H1 (cell line): ENCODE data around the gene ZFP1. TPM values are rescaled to one million over a fixed set of nuclear protein-coding genes. Genes with fewer than 3 reads are reported as not detected.

ENCODE experiments used
- SP4 ChIP-seq: IDR thresholded peaks from 2 replicates; pipeline ENCODE4 v1.6.1; 2012; ENCODE audit warnings: low read length, inconsistent platforms
- polyA plus RNA-seq, 7 experiments: library from polyadenylated mRNA; depleted of rRNA in 3 of 7; stranded (reverse) in 5 of 7; unstranded in 2 of 7; fragments of >200 nt in 5 of 7; fragments of 200-250 nt in 2 of 7; gene quantifications; 1 replicate in 5 of 7; 2 replicates in 1 of 7; 4 replicates in 1 of 7; pipeline versions ENCODE4 v1.2.1 to v1.2.3, GENCODE V29; 2011 to 2013; ENCODE audit warnings: missing spikeins in 2 of 7, mixed read lengths in 2 of 7
- total RNA-seq: library from RNA; stranded (reverse); fragmentation: NEBNext Ultra II Directional; extraction: Animal tissue kit (Norgen Biotek cat#: 25700); gene quantifications from 2 replicates; pipeline ENCODE4 v1.2.1, GENCODE V29; 2021

The ZFP1 gene
- total and polyA plus RNA-seq, 2 of the 8 experiments (the other 6 are each of a cell fraction or from before 2014, with no cell fraction given): 4.0 to 11.2 TPM

GRCh38 chr16:75217389-75217851 is 69.1 kb downstream of the ZFP1 start (continued):
- TF ChIP-seq SP4: no peak
